Stimulated activated CD4-positive, alpha-beta T cell treated with anti-CD3 and anti-CD28 coated beads, Interleukin-2, amount 100 ng/mL, for 48 hours (primary cell): ENCODE data around the gene HMGCS2.

Source experiments
- DNase-seq, 2 donors: peaks; one replicate each; pipeline ENCODE4 v3.0.0-alpha.2; 2020

The HMGCS2 gene

DNA sequence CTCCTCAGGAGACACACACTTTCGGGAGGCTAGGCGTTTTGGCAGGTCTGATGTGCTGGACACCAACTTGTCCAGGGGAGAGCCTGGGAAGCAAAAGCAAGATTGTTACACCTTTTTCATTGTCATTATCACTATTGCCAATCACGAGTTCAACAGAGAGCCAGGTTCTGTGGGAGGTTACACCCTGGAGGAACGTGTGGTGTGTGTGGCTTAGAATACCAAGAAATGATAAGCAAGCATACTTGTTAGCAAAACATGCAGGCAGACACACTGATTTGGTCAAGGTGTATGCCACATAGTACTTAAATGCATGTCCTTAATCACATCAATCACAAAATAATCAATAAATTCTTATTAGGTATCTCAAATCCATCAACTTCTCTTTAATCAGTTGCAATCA is 16.1 kb downstream of the HMGCS2 start:
- no peak for DNase-seq

DNA sequence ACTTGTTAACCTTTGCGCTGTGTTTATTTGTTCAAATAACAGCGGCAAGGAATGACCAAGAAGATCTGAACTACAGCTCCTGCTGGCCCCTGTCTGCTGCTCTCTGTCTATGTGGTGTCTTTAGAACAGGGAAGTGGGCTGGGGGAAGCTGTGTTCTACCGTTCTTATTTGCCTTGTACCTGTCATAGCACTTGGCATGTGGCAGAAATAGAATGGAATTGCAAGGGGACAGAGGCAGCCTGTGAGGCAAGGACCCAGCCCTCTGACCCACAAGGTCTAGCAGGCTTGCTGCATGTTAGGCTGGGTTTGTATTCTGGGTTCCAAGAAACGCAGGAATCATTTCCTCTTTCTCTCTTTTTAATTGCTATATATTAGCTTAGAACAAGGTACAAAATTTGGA is 20.7 kb downstream of the HMGCS2 start:
- DNase-seq: no peak

DNA sequence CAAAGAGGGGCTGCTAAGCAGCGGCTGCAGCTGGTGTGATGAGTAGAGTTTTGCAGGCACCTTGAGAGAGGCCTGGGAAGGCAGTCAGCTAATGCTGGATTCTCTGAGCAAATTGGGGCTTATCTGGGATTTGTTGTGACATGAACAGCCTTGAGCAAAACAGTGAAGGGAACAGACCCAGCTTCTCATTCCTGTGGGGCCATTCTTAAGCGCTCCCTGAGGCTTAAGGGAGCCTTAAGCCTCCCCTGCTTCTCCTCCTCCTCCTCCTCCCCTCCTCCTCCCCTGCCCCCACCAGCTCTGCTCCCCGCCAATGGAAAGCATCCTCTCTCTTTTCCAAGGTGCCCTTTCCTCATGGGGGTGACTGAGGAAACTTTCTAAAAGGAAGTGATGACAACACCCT is 21.3 kb downstream of the HMGCS2 start:
- no peak for DNase-seq

DNA sequence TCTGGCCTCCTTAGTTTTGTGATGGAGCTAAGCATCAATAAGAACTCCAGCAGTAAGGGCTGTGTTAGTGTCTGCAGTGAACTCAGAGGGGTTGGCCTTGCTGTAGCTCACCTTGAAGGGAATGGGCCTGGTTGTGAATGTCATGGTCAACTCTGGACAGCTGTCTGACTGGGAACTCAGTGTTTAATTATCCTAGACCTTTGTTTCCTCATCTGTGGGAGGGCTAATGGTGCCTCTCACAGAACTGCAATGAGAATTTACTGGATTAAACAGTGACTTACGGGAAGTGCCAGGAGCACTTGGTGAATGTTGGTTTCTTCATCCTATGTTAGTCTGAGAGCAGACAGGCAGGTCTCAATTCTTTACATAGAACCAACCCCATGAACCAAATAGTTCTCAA is 23.7 kb downstream of the HMGCS2 start:
- no peak for DNase-seq

DNA sequence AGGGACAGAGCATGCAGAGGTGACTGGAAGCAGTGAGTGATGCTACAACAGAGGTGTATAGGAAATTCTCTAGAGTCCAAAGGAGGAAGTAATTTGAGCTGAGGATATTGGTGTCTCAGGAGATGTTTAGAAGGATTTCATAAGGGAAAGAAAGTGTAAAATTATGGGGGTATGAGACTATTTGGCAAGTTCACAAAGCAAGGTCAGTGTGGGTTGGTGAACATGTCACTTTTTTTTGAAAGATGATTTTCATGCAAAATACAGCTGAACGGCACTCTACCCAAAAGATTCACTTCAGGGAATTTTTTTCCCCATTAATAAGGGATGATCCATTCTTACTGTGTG is 24.1 kb downstream of the HMGCS2 start:
- DNase-seq: no peak

DNA sequence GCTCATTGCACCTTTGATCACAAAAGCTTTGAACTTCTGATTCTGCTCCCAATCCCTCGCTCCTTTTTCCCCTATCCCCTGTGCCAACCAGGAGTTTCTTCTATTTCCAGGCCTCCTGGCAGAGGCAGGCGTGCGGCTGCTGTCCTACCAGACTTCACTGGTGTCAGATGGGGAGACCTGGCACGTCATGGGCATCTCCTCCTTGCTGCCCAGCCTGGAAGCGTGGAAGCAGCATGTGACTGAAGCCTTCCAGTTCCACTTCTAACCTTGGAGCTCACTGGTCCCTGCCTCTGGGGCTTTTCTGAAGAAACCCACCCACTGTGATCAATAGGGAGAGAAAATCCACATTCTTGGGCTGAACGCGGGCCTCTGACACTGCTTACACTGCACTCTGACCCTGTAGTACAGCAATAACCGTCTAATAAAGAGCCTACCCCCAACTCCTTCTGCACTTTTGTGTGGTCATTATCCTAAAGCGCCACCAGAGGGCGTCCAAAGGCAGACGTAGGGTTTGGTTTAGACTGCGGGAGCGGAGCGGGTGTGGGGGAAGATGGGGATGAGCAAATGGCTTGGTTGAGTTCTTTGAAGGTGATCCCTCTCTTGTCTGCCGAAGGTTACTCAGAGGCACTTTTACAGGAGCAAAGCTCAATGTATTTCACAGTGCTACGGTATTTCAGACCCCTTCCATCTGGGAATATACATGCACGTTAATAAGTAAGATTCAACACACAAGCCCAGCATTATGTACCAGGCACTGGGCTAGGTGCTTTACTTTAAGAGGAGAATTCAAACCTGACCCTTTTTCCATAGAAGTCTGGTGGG is 24.7 kb downstream of the HMGCS2 start:
- DNase-seq: peak; percentile 32 to 43

DNA sequence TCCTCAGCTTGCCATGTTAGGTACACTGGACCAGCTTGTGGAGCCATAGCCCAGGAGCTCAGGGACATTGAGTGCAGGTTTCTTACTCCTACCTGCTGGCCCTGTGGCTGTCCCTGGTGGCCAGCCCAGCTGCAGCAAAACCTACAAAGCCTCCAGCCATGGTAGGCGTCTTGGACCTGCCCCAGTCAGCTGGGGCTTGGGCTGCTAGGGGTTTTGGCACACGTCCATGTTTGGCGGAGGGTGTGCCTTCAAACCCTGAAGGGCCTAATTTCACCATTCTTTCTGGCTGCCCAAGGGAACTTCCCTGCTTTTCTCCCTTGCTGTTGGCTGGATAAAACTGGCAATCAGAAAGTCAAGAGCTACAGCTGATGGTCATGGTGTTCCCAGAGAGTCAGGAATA is 25.4 kb downstream of the HMGCS2 start:
- no peak for DNase-seq

DNA sequence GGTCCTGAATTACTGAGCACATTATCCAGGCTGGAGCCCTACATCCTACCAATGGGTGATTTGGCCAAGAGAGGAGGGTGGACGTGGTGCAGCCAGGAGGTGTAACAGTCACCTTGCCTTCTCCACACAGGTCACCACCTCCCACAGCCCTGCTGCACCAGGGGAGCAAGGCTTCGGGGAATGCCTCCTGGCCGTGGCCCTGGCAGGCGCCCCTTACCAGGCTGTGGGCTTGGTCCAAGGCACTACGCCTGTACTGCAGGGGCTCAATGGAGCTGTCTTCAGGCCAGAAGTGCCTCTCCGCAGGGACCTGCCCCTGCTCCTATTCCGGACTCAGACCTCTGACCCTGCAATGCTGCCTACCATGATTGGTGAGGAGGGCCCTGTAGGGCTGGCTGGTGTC is 26.0 kb downstream of the HMGCS2 start:
- DNase-seq: no peak

DNA sequence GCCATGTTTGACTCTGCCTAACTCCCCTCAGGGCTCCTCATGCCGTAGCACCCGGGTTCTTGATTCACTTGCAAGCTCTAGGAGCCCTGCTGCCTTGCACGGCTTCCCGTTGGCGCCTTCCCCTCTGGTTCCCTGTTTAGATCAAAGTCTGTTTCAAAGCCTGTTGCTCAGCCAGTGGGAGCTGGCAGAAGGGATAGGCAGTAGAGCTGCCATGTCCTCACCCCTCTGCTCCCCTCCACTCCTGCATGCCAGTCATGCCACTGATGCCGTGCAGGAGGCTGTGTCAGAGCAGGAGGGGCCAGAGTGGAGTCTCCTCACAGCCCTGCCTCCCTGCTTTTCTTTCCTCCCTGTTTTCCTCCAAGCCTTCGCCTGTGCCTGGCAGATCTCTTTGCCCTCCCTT is 26.5 kb downstream of the HMGCS2 start:
- no peak for DNase-seq

DNA sequence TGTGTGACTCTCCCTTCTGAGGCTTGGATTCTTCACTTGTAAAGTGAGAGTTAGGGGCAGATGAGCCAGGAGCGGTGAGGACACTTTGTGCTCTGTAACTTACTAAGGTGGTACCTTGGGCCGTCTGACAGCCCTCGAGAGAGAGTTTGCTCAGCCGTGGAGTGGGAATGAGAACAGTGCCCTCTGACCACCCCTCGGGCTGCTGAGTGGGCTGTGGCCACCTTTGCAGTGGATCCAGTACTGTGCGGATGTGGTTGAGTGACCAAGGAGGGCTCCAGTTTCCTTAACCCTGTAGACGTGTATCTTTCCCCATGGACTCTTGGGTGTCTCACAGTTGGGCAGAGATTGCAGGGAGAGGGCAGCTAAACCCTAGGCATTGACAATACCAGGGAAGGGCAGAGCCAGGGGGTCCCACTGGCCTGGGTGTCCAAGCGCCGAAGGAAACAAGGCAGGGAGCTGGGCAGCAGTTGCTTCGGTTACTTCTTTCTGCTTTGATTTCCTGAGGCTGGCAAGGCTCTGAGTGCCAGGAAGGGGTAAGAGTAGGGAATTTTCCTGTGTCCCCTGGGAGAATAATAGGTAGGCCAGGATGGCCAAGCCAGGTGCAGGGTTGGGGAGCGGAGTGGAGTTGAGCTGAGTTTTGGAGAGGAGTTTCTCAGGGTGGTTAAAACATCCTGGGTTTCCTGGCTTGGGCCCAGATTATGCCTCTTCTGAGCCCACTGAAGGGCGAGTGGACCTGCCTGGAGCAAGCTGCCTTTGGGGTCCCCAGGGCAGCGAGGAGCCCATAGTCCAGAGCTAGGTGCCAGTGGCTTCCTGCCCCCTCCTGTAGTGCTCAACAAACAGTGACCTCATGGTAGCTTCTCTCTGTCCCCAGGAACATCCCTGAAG is 27.6 kb downstream of the HMGCS2 start:
- no peak for DNase-seq

DNA sequence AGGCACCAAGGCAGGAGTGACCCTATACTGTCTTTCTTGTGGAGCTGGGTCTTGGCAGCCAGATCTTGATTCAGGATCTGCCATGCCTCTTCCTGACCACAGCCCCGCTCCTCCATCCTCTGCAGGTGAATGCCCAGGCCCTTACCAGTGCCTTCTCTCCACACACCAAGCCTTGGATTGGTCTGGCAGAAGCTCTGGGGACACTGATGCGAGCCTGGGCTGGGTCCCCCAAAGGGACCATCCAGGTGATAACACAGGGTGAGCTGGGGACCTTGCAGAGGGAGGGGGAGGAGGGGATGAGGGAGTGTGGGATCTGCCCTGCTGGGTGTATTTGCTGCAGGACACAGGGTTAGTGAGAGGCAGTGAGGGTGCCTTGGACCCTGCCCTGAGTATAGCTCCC is 28.4 kb downstream of the HMGCS2 start:
- DNase-seq: no peak

DNA sequence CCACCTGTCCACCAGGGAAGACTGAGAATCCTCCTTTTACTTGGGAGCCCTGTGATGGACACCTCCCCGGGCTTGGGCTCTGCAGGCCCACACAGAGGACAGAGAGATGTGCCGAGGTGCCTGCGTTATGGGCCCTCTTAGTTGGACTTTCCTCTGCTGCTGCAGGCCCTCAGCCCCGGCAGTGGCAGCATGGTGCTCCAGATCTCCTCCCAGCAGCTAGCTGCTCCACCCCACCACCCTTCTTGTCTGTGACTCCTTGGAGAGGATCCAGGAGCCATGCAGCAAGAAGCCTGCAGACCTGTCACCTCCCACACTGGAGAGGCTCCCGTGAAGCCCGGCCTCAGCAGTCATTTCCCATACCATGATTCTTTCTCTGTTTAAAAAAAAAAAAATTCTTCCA is 29.6 kb downstream of the HMGCS2 start:
- DNase-seq: no peak

DNA sequence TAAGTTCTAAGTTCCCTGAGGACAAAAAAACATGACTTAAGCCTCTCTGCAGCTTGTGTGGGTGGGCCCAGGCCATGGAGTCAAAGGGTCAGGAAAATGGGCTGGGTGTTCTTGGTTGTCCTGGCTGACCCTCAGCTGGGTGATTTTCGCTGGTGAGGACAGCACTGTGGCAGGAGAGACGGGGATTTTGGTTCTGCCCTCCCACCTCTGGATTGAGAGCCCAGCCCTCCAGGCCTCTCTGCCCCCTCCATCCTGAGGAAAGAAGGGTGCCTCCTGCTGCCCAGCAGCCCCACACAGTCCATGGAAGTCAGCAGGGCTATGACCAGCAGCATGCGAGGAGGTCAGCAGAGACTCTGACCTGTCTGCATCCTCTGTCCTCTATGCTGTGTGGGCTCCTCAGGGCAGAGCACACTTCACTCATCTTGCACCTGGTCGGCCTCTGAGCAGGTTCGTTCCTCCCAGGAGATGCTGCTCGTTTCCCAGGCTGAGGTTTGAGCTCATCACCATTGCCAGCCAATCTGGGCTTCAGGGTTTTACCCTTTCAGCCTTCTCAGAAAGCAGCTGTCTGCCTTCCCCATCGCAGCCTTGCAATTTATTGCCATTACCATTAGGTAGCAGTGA is 30.5 kb downstream of the HMGCS2 start:
- DNase-seq: no peak

DNA sequence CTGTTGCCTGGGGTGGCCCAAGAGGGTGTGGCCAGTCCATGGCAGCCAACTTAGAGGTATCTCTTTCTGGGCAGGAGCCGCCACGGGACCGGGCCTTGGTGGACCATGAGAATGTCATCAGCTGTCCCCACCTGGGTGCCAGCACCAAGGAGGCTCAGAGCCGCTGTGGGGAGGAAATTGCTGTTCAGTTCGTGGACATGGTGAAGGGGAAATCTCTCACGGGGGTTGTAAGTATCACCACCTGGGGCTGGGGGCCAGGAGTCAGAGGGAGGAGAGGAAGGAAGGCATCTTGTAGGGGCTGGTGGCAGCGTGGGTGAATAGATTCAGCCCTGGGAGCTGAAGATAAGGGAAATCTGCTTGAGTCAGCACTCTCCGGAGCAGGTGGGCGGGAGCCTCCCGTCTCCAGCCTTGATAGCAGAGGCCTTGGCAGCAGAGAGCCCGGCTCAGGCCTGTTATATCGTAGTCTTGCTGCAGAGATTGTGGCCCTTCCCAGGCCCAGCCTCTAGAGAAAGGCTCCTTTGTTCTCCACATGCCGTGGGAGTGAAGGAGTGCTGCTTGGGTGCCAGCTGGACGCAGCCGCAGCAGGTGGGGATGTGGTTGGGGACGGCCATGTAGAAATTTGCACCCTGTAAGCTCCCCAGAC is 31.5 kb downstream of the HMGCS2 start:
- no peak for DNase-seq

DNA sequence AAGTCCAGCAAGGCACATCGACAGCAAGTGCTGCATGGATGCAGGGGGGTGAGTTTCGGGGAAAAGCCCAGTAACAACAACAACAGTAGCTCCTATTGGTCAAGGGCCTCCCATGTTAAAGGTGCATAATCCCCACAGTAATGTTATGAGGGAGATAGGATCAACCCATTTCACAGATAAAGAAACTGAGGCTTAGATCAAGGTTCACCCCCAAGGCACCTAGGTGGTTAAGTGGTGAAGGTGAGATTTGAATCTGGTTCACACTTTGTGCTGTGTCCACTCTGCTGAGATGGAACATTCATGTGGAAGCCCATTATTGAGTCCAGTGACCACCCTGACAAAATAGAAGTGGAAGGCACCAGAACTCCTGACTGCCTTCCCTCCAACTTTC is 32.1 kb downstream of the HMGCS2 start:
- DNase-seq: no peak

DNA sequence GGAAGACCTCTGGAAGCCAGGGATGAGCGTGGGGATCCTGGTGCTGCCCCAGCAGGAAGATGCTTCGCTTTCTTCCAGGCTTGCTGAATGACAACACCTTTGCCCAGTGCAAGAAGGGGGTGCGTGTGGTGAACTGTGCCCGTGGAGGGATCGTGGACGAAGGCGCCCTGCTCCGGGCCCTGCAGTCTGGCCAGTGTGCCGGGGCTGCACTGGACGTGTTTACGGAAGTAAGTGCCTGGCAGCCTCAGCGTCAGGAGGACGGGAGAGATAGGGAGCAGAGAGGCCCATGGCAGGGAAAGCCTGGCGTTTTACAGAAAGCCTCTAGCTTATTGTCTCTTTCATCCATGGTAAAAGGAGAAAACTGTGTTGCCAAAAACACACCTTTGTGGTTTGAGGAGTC is 33.5 kb downstream of the HMGCS2 start:
- no peak for DNase-seq

DNA sequence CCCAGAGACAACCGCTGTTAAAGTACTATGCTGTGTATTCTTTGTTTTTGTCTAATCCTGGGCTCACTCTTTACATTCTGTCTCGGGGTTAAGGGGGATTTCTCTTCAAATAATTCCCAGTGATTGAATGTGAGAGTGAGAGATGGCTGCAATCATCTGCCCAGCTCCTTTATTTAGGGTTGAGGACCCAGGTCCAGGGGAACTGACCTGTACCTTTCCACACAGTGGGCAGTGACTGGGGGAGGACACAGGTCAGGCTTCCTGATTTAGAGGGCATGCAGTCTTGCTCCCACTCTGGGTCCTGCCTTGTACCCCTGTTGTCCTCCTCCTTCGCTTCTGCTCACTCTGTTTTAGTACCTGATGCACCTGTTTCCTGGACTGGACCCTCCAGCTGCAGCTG is 35.0 kb downstream of the HMGCS2 start:
- DNase-seq: no peak

DNA sequence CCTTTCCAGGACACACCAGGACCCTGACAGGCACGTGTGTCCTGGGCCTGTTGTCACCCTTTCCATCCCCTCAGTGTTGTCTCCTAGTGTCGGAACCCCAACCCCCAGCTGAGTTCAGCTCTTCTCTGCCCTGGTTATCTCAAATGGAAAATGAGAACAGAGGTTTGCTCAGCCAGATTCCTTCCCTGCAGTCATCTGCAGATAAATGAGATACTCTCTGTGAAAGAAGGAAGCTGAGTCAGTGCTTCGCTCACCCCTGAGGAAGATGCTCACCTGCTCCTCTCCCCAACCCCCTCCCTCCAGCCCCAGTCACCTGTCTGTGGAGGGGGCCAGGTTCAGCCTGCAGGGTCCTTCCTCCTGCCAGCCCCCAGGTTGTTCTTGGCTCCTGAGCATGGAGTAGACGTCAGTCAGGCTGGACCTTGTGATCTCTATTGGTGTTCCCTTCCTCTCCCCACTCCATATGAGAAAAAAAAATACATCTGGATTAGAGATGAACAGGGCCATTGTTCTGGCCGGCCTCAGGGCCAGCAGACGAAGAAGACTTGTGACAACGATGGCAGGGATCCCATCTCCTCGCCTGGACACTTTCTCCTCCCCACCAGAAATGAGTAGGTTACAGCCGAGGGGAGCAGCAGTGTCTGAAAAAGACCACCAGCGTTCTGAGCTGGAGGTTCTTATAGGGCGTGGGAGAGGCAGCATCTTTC is 36.1 kb downstream of the HMGCS2 start:
- DNase-seq: no peak

DNA sequence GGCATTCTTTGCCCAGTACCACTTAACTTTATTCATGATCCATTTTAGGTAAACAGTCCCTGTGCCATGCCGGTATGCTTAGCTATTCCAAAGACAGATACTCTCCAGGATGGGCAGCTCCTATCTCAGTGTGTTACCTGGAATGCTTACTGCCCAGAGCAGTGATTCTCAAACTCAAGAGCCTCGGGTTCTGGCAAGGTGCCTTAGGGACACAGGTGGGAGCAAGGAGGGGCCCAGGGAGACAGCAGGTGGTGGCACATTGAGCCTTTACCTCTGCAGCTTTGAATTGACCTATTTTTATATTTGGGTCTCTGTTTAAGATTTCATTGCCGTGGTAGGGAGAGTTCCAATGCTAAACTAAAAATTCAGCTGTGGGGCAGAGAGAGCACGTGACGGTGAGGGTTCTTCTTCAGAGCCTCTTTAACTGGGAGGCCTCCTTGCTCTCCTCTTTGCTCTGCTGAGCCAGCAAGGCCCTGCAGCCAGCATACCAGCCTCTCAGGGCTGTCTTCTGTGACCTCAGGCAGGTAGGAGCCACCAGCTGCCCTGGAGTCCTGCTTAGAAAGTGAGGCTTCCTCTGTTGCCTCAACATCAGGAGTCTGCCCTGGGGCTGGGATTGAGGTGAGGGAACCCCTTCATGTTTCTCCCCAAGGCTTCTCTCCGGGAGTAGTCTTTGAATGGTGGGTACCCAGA is 36.8 kb downstream of the HMGCS2 start:
- no peak for DNase-seq

DNA sequence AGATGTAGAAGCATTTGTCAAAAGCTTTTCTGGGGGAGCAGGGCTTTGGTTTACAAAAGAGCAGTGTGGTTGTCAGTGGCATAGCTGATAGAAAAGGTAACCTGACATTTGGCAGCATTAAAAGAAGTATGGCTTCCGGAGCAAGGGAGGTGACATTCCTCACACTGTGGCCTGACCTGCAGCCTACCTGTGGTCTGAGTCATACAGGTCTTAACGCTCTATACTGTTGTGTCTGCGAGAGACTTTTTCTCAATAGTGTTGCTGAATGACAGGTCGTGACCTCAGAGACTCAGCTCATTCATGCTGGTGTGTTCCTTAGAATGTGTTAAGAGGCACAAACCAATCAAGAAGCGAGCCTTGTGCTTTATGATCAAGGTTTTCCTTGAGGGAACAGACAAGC is 37.6 kb downstream of the HMGCS2 start:
- no peak for DNase-seq

DNA sequence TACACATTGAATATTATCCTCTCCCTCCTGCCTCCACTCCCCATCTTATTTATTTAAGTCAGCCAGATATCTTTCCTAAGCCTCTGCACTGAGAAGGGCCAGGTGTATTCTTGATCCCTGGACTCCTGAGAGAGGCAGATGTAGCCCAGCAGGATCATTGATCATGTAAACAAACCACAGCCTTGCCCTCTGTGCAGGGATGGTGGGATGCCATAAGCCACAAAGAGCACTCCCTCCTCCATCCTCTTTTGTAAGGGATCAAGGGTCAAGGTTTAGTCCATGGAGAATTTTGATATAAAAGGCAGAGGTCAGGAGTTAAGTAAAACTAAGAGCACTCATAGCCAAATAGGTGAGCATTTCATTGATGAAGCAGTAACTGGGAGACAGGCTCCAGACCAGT is 39.7 kb downstream of the HMGCS2 start:
- DNase-seq: no peak

DNA sequence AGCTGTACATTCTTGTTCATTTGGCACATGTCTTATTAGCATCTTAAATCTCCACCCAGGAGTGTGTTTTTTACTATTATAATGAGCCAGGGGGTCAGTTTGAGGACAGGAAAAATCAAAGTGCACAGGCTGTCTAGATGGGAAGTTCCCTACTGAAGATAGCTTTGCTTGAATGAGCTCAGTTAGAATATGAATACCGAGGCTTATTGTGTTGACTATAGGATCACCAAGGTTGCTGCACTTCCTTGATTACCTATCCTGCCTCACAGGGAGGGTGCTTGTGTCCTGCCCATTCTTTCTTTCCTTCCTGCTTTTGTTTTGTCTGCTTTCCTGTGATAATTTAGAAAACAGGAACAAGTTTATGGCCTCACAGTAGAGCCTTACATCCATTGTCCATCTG is 40.7 kb downstream of the HMGCS2 start:
- DNase-seq: no peak
